K562 (cell line): ENCODE results near the gene ISLR2. TPM values are rescaled to one million over a fixed set of nuclear protein-coding genes. Genes with fewer than 3 reads are reported as not detected.

Experiments used
- ATAC-seq: fragments of 200-7000 bp; cut with Tn5 transposase; 3 replicates; pipeline ENCODE4 v1.9.1; 2020; ENCODE audit warnings: moderate library complexity
- BruUV-seq: library from RNA; stranded (reverse); fragments of 400-500 nt; replicated peaks from 2 replicates; lab custom pipeline; 2021; lab: Mats Ljungman, UMichigan
- CTCF ChIA-PET: fragments of 300-600 bp; formaldehyde crosslinking; extraction: SDS; loops from one replicate; lab custom pipeline; 2021; ENCODE audit warnings: low intra/inter-chr PET ratio; lab: Yijun Ruan, JAX
- POLR2A ChIA-PET: fragments of 300-600, 350-650 bp; sonication (Branson Sonifier 250); formaldehyde crosslinking; extraction: SDS; loops from one replicate; lab custom pipeline; 2021; ENCODE audit warnings: antibody characterized with exemption, inconsistent platforms; lab: Yijun Ruan, JAX
- DNase-seq, 4 experiments: peaks; one replicate each; pipeline versions ENCODE4 v3.0.0 to v3.0.0-alpha.2; 2011 to 2018; ENCODE audit warnings: low spot score in 3 of 4, mixed read lengths in 3 of 4; ENCODE audit errors: extremely low read depth in 1 of 4
- FAIRE-seq: peaks from 2 replicates; lab custom pipeline; 2011; peaks lifted over from hg19 to GRCh38; lab: Jason Lieb, UNC
- H2AFZ ChIP-seq: 2 replicates; pipeline ENCODE4 v1.6.0; 2011; ENCODE audit warnings: low read depth, low read length, control low read depth, inconsistent platforms
- H3K27ac ChIP-seq: fragments of 200-600 bp; 3 replicates; pipeline ENCODE4 v1.8.0; 2011; ENCODE audit warnings: low read depth, mild to moderate bottlenecking, control low read depth, inconsistent platforms, low read length, moderate library complexity, mixed read lengths; ENCODE audit errors: extremely low read depth
- H3K27me3 ChIP-seq, 2 experiments: fragments of 300-600 bp in 1 of 2; 2 replicates in 1 of 2; 3 replicates in 1 of 2; pipeline versions ENCODE4 v1.6.0 to v1.8.0; 2011; ENCODE audit warnings: inconsistent platforms in 2 of 2, low read length in 2 of 2, mild to moderate bottlenecking in 1 of 2, mixed read lengths in 1 of 2, moderate library complexity in 1 of 2; ENCODE audit not compliant: control insufficient read depth in 2 of 2, insufficient read depth in 2 of 2
- H3K36me3 ChIP-seq: fragments of 300-600 bp; 3 replicates; pipeline ENCODE4 v1.8.0; 2011; ENCODE audit warnings: mild to moderate bottlenecking, low read length, inconsistent platforms; ENCODE audit not compliant: control insufficient read depth, insufficient read depth
- H3K4me1 ChIP-seq, 2 experiments: fragments of 200-600 bp in 1 of 2; replicated peaks in 1 of 2; 2 replicates in 1 of 2; 3 replicates in 1 of 2; pipeline versions ENCODE4 v1.5.1 to v1.8.0; 2011; ENCODE audit warnings: inconsistent platforms in 2 of 2, low read length in 2 of 2, mild to moderate bottlenecking in 1 of 2, mixed read lengths in 1 of 2, moderate library complexity in 1 of 2; ENCODE audit not compliant: control insufficient read depth in 2 of 2, insufficient read depth in 2 of 2
- H3K4me2 ChIP-seq: 2 replicates; pipeline ENCODE4 v1.6.1; 2011; ENCODE audit warnings: low read length, control low read depth, inconsistent platforms, mixed read lengths; ENCODE audit not compliant: insufficient read depth
- H3K4me3 ChIP-seq: fragments of 200-600 bp; sonication (generic), shearing (Covaris generic); 2 replicates; pipeline ENCODE4 v1.5.1; 2016; ENCODE audit warnings: control low read depth, inconsistent platforms
- H3K79me2 ChIP-seq: fragments of 200-600 bp; 3 replicates; pipeline ENCODE4 v1.8.0; 2011; ENCODE audit warnings: low read length, inconsistent platforms; ENCODE audit not compliant: control insufficient read depth, insufficient read depth
- H3K9ac ChIP-seq, 2 experiments: 2 replicates each; pipeline versions ENCODE4 v1.6.0 to v1.6.1; 2011; ENCODE audit warnings: low read depth in 2 of 2, low read length in 2 of 2, control low read depth in 1 of 2, inconsistent platforms in 1 of 2, mild to moderate bottlenecking in 1 of 2, mixed read lengths in 1 of 2; ENCODE audit not compliant: insufficient read depth in 1 of 2
- H3K9me1 ChIP-seq: one replicate; pipeline ENCODE4 v1.6.0; 2011; ENCODE audit warnings: inconsistent platforms, mild to moderate bottlenecking, low read length, moderate library complexity; ENCODE audit not compliant: control insufficient read depth, insufficient read depth
- H3K9me3 ChIP-seq: replicated peaks from 2 replicates; pipeline ENCODE4 v1.5.1; 2011; ENCODE audit warnings: low read depth, low read length, inconsistent platforms; ENCODE audit not compliant: control insufficient read depth, insufficient read depth
- H4K20me1 ChIP-seq: replicated peaks from 2 replicates; pipeline ENCODE4 v1.6.1; 2011; ENCODE audit warnings: low read length, inconsistent platforms, mixed read lengths; ENCODE audit not compliant: control insufficient read depth, insufficient read depth
- ADNP ChIP-seq: fragments of 200-800 bp; sonication (Bioruptor generic); IDR thresholded peaks from 2 replicates; pipeline ENCODE4 v1.6.1; 2016; ENCODE audit warnings: missing genetic modification characterization, missing compliant biosample characterization
- ETV1 ChIP-seq: fragments of 450-650 bp; conservative IDR thresholded peaks from 2 replicates; pipeline ENCODE4 v1.6.1; 2016; ENCODE audit warnings: missing genetic modification characterization, control low read depth, low read depth, missing compliant biosample characterization
- FOXM1 ChIP-seq, 2 experiments: fragments of 450-650 bp in 1 of 2; sonication (generic) in 1 of 2; formaldehyde crosslinking in 1 of 2; IDR thresholded peaks; 2 replicates each; pipeline versions ENCODE4 v1.6.1 to v1.9.0; 2017 to 2022; ENCODE audit warnings: low read depth in 2 of 2, mild to moderate bottlenecking in 2 of 2, missing genetic modification reagents in 1 of 2, moderate library complexity in 1 of 2
- MTA3 ChIP-seq: fragments of 450-650 bp; formaldehyde crosslinking; IDR thresholded peaks from 2 replicates; pipeline ENCODE4 v1.6.1; 2017; ENCODE audit warnings: mild to moderate bottlenecking, borderline replicate concordance
- NR2F6 ChIP-seq: fragments of 450-650 bp; formaldehyde crosslinking; IDR thresholded peaks from 2 replicates; pipeline ENCODE4 v1.4.0; 2020; ENCODE audit warnings: mild to moderate bottlenecking
- SMAD3 ChIP-seq: fragments of 450-650 bp; formaldehyde crosslinking; conservative IDR thresholded peaks from 2 replicates; pipeline ENCODE4 v1.4.0; 2020; ENCODE audit warnings: mild to moderate bottlenecking
- SNRNP70 ChIP-seq: fragments of 200-400 bp; formaldehyde crosslinking; optimal IDR thresholded peaks from 2 replicates; pipeline ENCODE3; 2017; ENCODE audit warnings: low read depth, low read length
- SP2 ChIP-seq: IDR thresholded peaks from 2 replicates; pipeline ENCODE4 v1.6.1; 2011; ENCODE audit warnings: mild to moderate bottlenecking, low read depth, low read length, moderate library complexity; ENCODE audit not compliant: poor library complexity, severe bottlenecking; ENCODE audit errors: extremely low read depth
- TCF3 ChIP-seq: sonication (generic); formaldehyde crosslinking; IDR thresholded peaks from 2 replicates; pipeline ENCODE4 v1.4.0; 2020; ENCODE audit warnings: mild to moderate bottlenecking, missing genetic modification reagents
- XRCC4 ChIP-seq: IDR thresholded peaks from one replicate; pipeline ENCODE4 v1.6.1; 2011; ENCODE audit not compliant: insufficient read depth, insufficient read length; ENCODE audit errors: extremely low read depth
- ZNF253 ChIP-seq: fragments of 250-450 bp; sonication (Bioruptor Pico); conservative IDR thresholded peaks from 2 replicates; pipeline ENCODE4 v1.6.1; 2021; ENCODE audit warnings: mild to moderate bottlenecking
- ZNF3 ChIP-seq: fragments of 250-450 bp; sonication (Bioruptor Pico); IDR thresholded peaks from 2 replicates; pipeline ENCODE4 v1.5.0; 2021; ENCODE audit warnings: mild to moderate bottlenecking, moderate library complexity
- ZNF347 ChIP-seq: fragments of 450-650 bp; formaldehyde crosslinking; IDR thresholded peaks from 2 replicates; pipeline ENCODE4 v1.4.0; 2020; ENCODE audit warnings: low read depth, mild to moderate bottlenecking, moderate library complexity
- ZNF589 ChIP-seq: fragments of 200-800 bp; sonication (Bioruptor generic); IDR thresholded peaks from 2 replicates; pipeline ENCODE4 v1.6.1; 2016; ENCODE audit warnings: low read depth, missing genetic modification characterization, missing compliant biosample characterization
- WGBS: fragments of 100-300 bp; shearing (Covaris generic); methylation state at CpG from one replicate; pipeline ENCODE4 v1.1.6; 2016; ENCODE audit warnings: low coverage, mixed read lengths; ENCODE audit not compliant: insufficient coverage; ENCODE audit errors: missing lambda C conversion rate; 5-methylcytosine and 5-hydroxymethylcytosine counted together
- in situ Hi-C: fragments of 300-500 bp; cut with MboI; formaldehyde crosslinking; loops from 4 replicates; pipeline ENCODE4 v1.15.0; 2018; ENCODE audit warnings: inconsistent platforms, mixed read lengths
- intact Hi-C: fragments of 100-400 bp; cut with micrococcal nuclease; formaldehyde crosslinking; loops from 2 replicates; pipeline ENCODE4 v1.14.2; 2022
- polyA plus RNA-seq, 8 experiments: library from polyadenylated mRNA; depleted of rRNA in 4 of 8; stranded (reverse) in 5 of 8; unstranded in 3 of 8; fragments of >200 nt; fragmentation: Nextera tagmentation in 2 of 8; fragmentation: Illumina TruSeq in 1 of 8; extraction: Ambion mirVana in 2 of 8; extraction: Trizol in 1 of 8; gene quantifications; 2 replicates each; pipeline versions ENCODE4 v1.2.1 to v1.2.3, GENCODE V29; 2011 to 2014; ENCODE audit warnings: inconsistent platforms in 1 of 8, missing spikeins in 1 of 8
- total RNA-seq, 7 experiments: library from RNA; depleted of rRNA in 6 of 7; stranded (reverse); fragments of >200 nt in 6 of 7; fragmentation: Illumina TruSeq in 2 of 7; extraction: Trizol in 2 of 7; gene quantifications; 2 replicates each; pipeline versions ENCODE4 v1.2.1 to v1.2.3, GENCODE V29; 2011 to 2021; ENCODE audit warnings: low replicate concordance in 1 of 7
- TF ChIP-seq, protein P1 (sequence below): fragments of 450-650 bp; formaldehyde crosslinking; IDR thresholded peaks from 2 replicates; pipeline ENCODE4 v1.4.0; 2020; ENCODE audit warnings: mild to moderate bottlenecking, mixed read lengths
- TF ChIP-seq, protein P2 (sequence below), 2 experiments: fragments of 450-650 bp in 1 of 2; IDR thresholded peaks; 2 replicates each; pipeline ENCODE4 v1.6.1; 2011 to 2017; ENCODE audit warnings: low read depth in 2 of 2, antibody characterized with exemption in 1 of 2, borderline replicate concordance in 1 of 2, low read length in 1 of 2, mild to moderate bottlenecking in 1 of 2, mixed read lengths in 1 of 2; ENCODE audit not compliant: control insufficient read depth in 1 of 2

Gene ISLR2
- total and polyA plus RNA-seq, 9 of the 15 experiments (the other 6 are each of a cell fraction or from before 2014, with no cell fraction given): not detected

DNA sequence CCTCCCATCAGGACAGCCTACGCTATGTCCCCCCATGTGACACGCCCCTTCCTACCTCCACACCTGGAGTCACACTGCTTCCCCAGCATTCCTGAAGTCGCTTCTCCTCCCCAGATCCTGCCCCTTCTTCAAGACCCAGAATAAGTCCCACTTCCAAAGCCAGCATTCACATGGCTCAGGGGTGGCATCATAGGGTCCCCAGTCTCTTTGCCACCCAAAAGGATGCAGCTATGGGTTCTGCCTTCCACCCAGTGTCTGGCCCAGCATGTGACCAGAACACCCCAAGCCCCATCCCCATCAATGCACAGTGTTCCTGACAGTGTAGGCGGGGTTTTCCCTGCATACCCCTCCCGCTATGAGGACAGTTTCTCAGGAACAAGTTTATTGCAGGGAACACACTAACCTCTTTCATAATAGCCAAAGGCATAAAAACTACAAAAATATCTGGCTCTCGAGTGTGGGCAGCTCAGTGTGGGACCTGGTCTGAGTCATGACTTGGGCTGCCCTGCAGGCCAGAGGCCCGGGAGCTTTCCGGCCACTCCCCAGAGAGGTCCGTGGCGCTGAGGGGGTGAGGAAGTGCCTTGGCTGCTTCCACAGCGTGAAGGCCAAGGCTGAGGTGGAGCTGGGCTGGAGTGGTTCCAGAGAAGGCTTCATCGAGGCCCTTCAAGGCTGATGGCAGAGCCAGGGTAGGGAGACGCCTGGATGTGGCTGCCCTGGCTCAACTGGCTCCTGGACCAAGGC lies 48.9 kb downstream of the ISLR2 start:
- H4K20me1 ChIP-seq: peaks cover 12% of the 10 kb centered on the region
- no peaks in the 10 kb centered on the region for H3K79me2 ChIP-seq
- H3K36me3 ChIP-seq: no peaks in the 10 kb centered on the region
- CTCF ChIA-PET: no interaction called here
- no peaks in the 10 kb centered on the region for H3K9me1 ChIP-seq
- FAIRE-seq (no peak), ATAC-seq (peak; percentile 21; the same call in 1 of the 3 replicates), DNase-seq (peak in 1 of 4 experiments; percentile 14)
- H3K9me3 ChIP-seq: no peaks in the 10 kb centered on the region
- POLR2A ChIA-PET: interaction anchor here (0.6 kb wide), 1 partner anchor 14 kb away, joined by 3 read pairs; no protein-coding TSS in a partner anchor
- BruUV-seq: no TSS peak
- no peak overlapping the region for H3K9ac ChIP-seq
- intact Hi-C loops: no loop called here
- H3K4me1 ChIP-seq: peaks cover 0 to 18% of the 10 kb centered on the region in 2 experiments; a peak in 1 of 5 replicates
- peaks cover 16 to 50% of the 10 kb centered on the region in 2 experiments; a peak in 4 of 5 replicates for H3K27me3 ChIP-seq
- H3K4me3 ChIP-seq: no peak overlapping the region
- H3K4me2 ChIP-seq: no peak overlapping the region
- H2AFZ ChIP-seq: no peak overlapping the region
- WGBS: under 1% methylated on average over 13 of the region's 13 CpGs
- in situ Hi-C loops: no loop called here
- H3K27ac ChIP-seq: no peak overlapping the region
- TF ChIP-seq, protein P1, sequence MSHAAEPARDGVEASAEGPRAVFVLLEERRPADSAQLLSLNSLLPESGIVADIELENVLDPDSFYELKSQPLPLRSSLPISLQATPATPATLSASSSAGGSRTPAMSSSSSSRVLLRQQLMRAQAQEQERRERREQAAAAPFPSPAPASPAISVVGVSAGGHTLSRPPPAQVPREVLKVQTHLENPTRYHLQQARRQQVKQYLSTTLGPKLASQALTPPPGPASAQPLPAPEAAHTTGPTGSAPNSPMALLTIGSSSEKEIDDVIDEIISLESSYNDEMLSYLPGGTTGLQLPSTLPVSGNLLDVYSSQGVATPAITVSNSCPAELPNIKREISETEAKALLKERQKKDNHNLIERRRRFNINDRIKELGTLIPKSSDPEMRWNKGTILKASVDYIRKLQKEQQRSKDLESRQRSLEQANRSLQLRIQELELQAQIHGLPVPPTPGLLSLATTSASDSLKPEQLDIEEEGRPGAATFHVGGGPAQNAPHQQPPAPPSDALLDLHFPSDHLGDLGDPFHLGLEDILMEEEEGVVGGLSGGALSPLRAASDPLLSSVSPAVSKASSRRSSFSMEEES (CRISPR knock-in tag): no peak
- TF ChIP-seq ZNF589 (no peak), NR2F6 (CRISPR knock-in tag) (no peak), SP2 (no peak), SMAD3 (no peak), ADNP (tag) (no peak), ZNF253 (CRISPR knock-in tag) (no peak), ZNF3 (no peak), FOXM1 (IDR thresholded peaks at IDR 0.05; ENCODE audit: low read depth) (no peak), FOXM1 (CRISPR knock-in tag; IDR thresholded peaks at IDR 0.05; ENCODE audit: low read depth) (no peak), MTA3 (no peak), ETV1 (no peak), TCF3 (no peak), SNRNP70 (no peak), ZNF347 (CRISPR knock-in tag) (no peak), XRCC4 (no peak)
- TF ChIP-seq, protein P2, sequence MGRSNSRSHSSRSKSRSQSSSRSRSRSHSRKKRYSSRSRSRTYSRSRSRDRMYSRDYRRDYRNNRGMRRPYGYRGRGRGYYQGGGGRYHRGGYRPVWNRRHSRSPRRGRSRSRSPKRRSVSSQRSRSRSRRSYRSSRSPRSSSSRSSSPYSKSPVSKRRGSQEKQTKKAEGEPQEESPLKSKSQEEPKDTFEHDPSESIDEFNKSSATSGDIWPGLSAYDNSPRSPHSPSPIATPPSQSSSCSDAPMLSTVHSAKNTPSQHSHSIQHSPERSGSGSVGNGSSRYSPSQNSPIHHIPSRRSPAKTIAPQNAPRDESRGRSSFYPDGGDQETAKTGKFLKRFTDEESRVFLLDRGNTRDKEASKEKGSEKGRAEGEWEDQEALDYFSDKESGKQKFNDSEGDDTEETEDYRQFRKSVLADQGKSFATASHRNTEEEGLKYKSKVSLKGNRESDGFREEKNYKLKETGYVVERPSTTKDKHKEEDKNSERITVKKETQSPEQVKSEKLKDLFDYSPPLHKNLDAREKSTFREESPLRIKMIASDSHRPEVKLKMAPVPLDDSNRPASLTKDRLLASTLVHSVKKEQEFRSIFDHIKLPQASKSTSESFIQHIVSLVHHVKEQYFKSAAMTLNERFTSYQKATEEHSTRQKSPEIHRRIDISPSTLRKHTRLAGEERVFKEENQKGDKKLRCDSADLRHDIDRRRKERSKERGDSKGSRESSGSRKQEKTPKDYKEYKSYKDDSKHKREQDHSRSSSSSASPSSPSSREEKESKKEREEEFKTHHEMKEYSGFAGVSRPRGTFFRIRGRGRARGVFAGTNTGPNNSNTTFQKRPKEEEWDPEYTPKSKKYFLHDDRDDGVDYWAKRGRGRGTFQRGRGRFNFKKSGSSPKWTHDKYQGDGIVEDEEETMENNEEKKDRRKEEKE (IDR thresholded peaks at IDR 0.05; ENCODE audit: borderline replicate concordance in 1 of 2, control insufficient read depth in 1 of 2, low read depth in 2 of 2, low read length in 1 of 2): no peak
